A549 (cell line): ENCODE results near the gene KANTR. TPM values are rescaled to one million over a fixed set of nuclear protein-coding genes. Genes with fewer than 3 reads are reported as not detected.

ENCODE experiments used
- ATAC-seq, 2 experiments: fragments of 200-7000 bp in 1 of 2; fragments of >200 bp in 1 of 2; cut with Nextera tagmentation in 1 of 2; cut with Tn5 transposase in 1 of 2; 3 replicates each; pipeline versions ENCODE4 v1.8.0 to v1.9.1; 2018 to 2020; ENCODE audit warnings: mild to moderate bottlenecking in 1 of 2, moderate library complexity in 1 of 2
- CTCF ChIA-PET: fragments of 300-600 bp; sonication (Branson Sonifier 250); formaldehyde crosslinking; extraction: SDS; loops from one replicate; lab custom pipeline; 2021; ENCODE audit warnings: antibody characterized with exemption, inconsistent platforms; lab: Yijun Ruan, JAX
- POLR2A ChIA-PET: fragments of 350-600 bp; formaldehyde crosslinking; extraction: SDS; loops from one replicate; lab custom pipeline; 2021; ENCODE audit warnings: antibody characterized with exemption, inconsistent platforms; lab: Yijun Ruan, JAX
- DNase-seq, 2 experiments: peaks; one replicate each; pipeline versions ENCODE4 v3.0.0 to v3.0.0-alpha.2; 2011 to 2016; ENCODE audit warnings: low read depth in 1 of 2, low spot score in 1 of 2
- FAIRE-seq: peaks from 2 replicates; lab custom pipeline; 2011; peaks lifted over from hg19 to GRCh38; lab: Jason Lieb, UNC
- H3K27ac ChIP-seq, 2 experiments: fragments of >200 bp; sonication (Bioruptor Twin); formaldehyde crosslinking; 3 replicates each; pipeline ENCODE4 v1.5.1; 2016 to 2017
- H3K4me1 ChIP-seq: fragments of >200 bp; sonication (Bioruptor Twin); formaldehyde crosslinking; 3 replicates; pipeline ENCODE4 v1.6.1; 2016
- H3K4me2 ChIP-seq: fragments of >200 bp; sonication (Bioruptor Twin); formaldehyde crosslinking; 3 replicates; pipeline ENCODE4 v1.6.1; 2016
- H3K4me3 ChIP-seq: fragments of >200 bp; sonication (Bioruptor Twin); formaldehyde crosslinking; 3 replicates; pipeline ENCODE4 v1.5.1; 2016
- H3K9me3 ChIP-seq: fragments of >200 bp; sonication (Bioruptor Twin); formaldehyde crosslinking; 3 replicates; pipeline ENCODE4 v1.6.1; 2016
- BHLHE40 ChIP-seq: IDR thresholded peaks from 2 replicates; pipeline ENCODE4 v1.6.1; 2012; ENCODE audit warnings: low read depth, low read length, inconsistent platforms
- CTCF ChIP-seq: fragments of >200 bp; sonication (Bioruptor Twin); formaldehyde crosslinking; IDR thresholded peaks from 3 replicates; pipeline ENCODE4 v1.5.1; 2016
- ESRRA ChIP-seq: fragments of 150-350 bp; IDR thresholded peaks from 2 replicates; pipeline ENCODE4 v1.6.1; 2014; ENCODE audit warnings: mild to moderate bottlenecking, low read length, borderline replicate concordance
- FOSB ChIP-seq: fragments of 250-450 bp; sonication (Bioruptor Pico); IDR thresholded peaks from 2 replicates; pipeline ENCODE4 v1.5.0; 2020; ENCODE audit warnings: mild to moderate bottlenecking, moderate library complexity
- HES2 ChIP-seq: fragments of >200 bp; sonication (Bioruptor Twin); formaldehyde crosslinking; IDR thresholded peaks from 2 replicates; pipeline ENCODE4 v1.6.1; 2016
- HOXA7 ChIP-seq: fragments of 250-450 bp; sonication (Bioruptor Pico); IDR thresholded peaks from 2 replicates; pipeline ENCODE4 v1.5.0; 2020; ENCODE audit warnings: mild to moderate bottlenecking, moderate library complexity
- JUNB ChIP-seq: fragments of >200 bp; sonication (Bioruptor Twin); formaldehyde crosslinking; IDR thresholded peaks from 2 replicates; pipeline ENCODE4 v1.6.1; 2016
- PBX3 ChIP-seq: IDR thresholded peaks from 2 replicates; pipeline ENCODE4 v1.6.1; 2012
- RCOR1 ChIP-seq: fragments of 150-350 bp; IDR thresholded peaks from 2 replicates; pipeline ENCODE4 v1.6.1; 2014; ENCODE audit warnings: antibody characterized with exemption, low read length, low read depth
- REST ChIP-seq: fragments of 200-600 bp; sonication (generic); IDR thresholded peaks from 2 replicates; pipeline ENCODE4 v1.6.1; 2016; ENCODE audit warnings: antibody characterized with exemption, mild to moderate bottlenecking, moderate library complexity
- RNF2 ChIP-seq: fragments of 200-600 bp; sonication (generic); IDR thresholded peaks from 2 replicates; pipeline ENCODE4 v1.6.1; 2016; ENCODE audit warnings: low read depth, mild to moderate bottlenecking, antibody characterized with exemption, moderate library complexity, borderline replicate concordance
- SMC3 ChIP-seq: fragments of >200 bp; sonication (Bioruptor Twin); formaldehyde crosslinking; IDR thresholded peaks from 3 replicates; pipeline ENCODE4 v1.6.1; 2018; ENCODE audit warnings: inconsistent platforms
- SREBF2 ChIP-seq: fragments of 450-650 bp; IDR thresholded peaks from 2 replicates; pipeline ENCODE4 v1.6.1; 2014; ENCODE audit warnings: mild to moderate bottlenecking, moderate library complexity
- TFCP2L1 ChIP-seq: fragments of 250-450 bp; sonication (Bioruptor Pico); IDR thresholded peaks from 2 replicates; pipeline ENCODE4 v1.5.0; 2021; ENCODE audit warnings: mild to moderate bottlenecking
- TP53 ChIP-seq: fragments of 250-450 bp; sonication (Bioruptor Pico); IDR thresholded peaks from 2 replicates; pipeline ENCODE4 v1.5.0; 2021; ENCODE audit warnings: mild to moderate bottlenecking, moderate library complexity
- USF2 ChIP-seq: fragments of 450-650 bp; IDR thresholded peaks from 2 replicates; pipeline ENCODE4 v1.6.1; 2014; ENCODE audit warnings: antibody characterized with exemption
- ZNF302 ChIP-seq: fragments of 250-450 bp; sonication (Bioruptor Pico); IDR thresholded peaks from 2 replicates; pipeline ENCODE4 v1.9.0; 2021; ENCODE audit warnings: inconsistent platforms, mild to moderate bottlenecking, moderate library complexity
- WGBS: methylation state at CpG from one replicate; pipeline ENCODE4 v1.1.6; 2017; ENCODE audit errors: missing lambda C conversion rate; 5-methylcytosine and 5-hydroxymethylcytosine counted together
- polyA plus RNA-seq, 4 experiments: library from polyadenylated mRNA; depleted of rRNA in 3 of 4; stranded (reverse); fragments of >200 nt; fragmentation: RNase III in 1 of 4; extraction: RNeasy Plus Mini Kit Qiagen cat#74134 plus additional on column Dnase treatment in 1 of 4; gene quantifications; 2 replicates in 3 of 4; 3 replicates in 1 of 4; pipeline ENCODE4 v1.2.3, GENCODE V29; 2011 to 2017

KANTR gene
- polyA plus RNA-seq, 2 of the 4 experiments (the other 2 are of a cell fraction), result 3.3 to 5.7 TPM

- DNase-seq (no peak), FAIRE-seq (no peak), ATAC-seq (no peak; a peak in 1 of 6 replicates)
- WGBS, result 46% methylated on average over 6 of the region's 6 CpGs
- Histone ChIP-seq H3K27ac (no peak overlapping the region), H3K9me3 (no peaks in the 10 kb centered on the region), H3K4me2 (no peak overlapping the region), H3K4me1 (no peaks in the 10 kb centered on the region), H3K4me3 (no peak overlapping the region)
- POLR2A ChIA-PET, result no interaction called here
- TF ChIP-seq CTCF, result no peak
- TF ChIP-seq JUNB, result no peak
- TF ChIP-seq TFCP2L1 (CRISPR knock-in tag), result no peak
- no peak for TF ChIP-seq SREBF2
- TF ChIP-seq PBX3, result no peak
- TF ChIP-seq RCOR1, result no peak
- CTCF ChIA-PET, result no interaction called here
Measured at GRCh38 chrX:53055244-53055849, 38.6 kb upstream of the KANTR start.

GRCh38 chrX:53056292-53056691, 37.6 kb upstream of the KANTR start:
- WGBS, result 59% methylated on average over 5 of the region's 5 CpGs
- no peak overlapping the region for H3K4me3 ChIP-seq
- no peak overlapping the region for H3K4me2 ChIP-seq
- FAIRE-seq (no peak), ATAC-seq (peak in 1 of 2 experiments; percentile 44; a peak in 1 of 6 replicates), DNase-seq (no peak)
- no peaks in the 10 kb centered on the region for H3K9me3 ChIP-seq
- H3K4me1 ChIP-seq, result no peaks in the 10 kb centered on the region
- POLR2A ChIA-PET, result no interaction called here
- CTCF ChIA-PET, result no interaction called here
- H3K27ac ChIP-seq, result no peak overlapping the region
- TF ChIP-seq HES2 (no peak), ESRRA (no peak), USF2 (no peak), PBX3 (no peak), TP53 (no peak), BHLHE40 (no peak), RNF2 (no peak), HOXA7 (CRISPR knock-in tag) (no peak), FOSB (CRISPR knock-in tag) (no peak), ZNF302 (CRISPR knock-in tag) (no peak), REST (no peak), SMC3 (no peak)
